ENCODE results near the gene OTULIN. TPM values are rescaled to one million over a fixed set of nuclear protein-coding genes. Genes with fewer than 3 reads are reported as not detected.

OTULIN gene
- total and polyA plus RNA-seq, 2 of the 13 experiments (the other 11 are each of a cell fraction or from before 2014, with no cell fraction given), result 7.0 to 34.8 TPM

GRCh38 chr5:14728459-14728938 is 64.0 kb downstream of the OTULIN start (continued):
- TF ChIP-seq THAP9 (CRISPR knock-in tag; IDR thresholded peaks at IDR 0.05; ENCODE audit: borderline replicate concordance) (peak; percentile 33; the same call in 1 of the 2 replicates), PCBP2 (optimal IDR thresholded peaks at IDR 0.05; ENCODE audit: low read depth, low read length, poor library complexity, severe bottlenecking) (no peak), CAMTA2 (CRISPR knock-in tag; IDR thresholded peaks at IDR 0.05; ENCODE audit: borderline replicate concordance) (no peak), RFX5 (IDR thresholded peaks at IDR 0.05; ENCODE audit: low read depth, low read length) (no peak), ZNF138 (CRISPR knock-in tag; IDR thresholded peaks at IDR 0.05; ENCODE audit: low read depth) (0 out of 2 replicates have a peak, but pooled peaks have one; percentile 33), TCF12 (IDR thresholded peaks at IDR 0.05) (no peak), TCF12 (CRISPR knock-in tag; IDR thresholded peaks at IDR 0.05) (no peak), ZNF124 (CRISPR knock-in tag; IDR thresholded peaks at IDR 0.05) (0 out of 2 replicates have a peak, but pooled peaks have one; percentile 34), ZNF253 (CRISPR knock-in tag; IDR thresholded peaks at IDR 0.05; ENCODE audit: borderline replicate concordance) (no peak), SNRNP70 (IDR thresholded peaks at IDR 0.05; ENCODE audit: low read depth, low read length) (no peak), NR2C2 (CRISPR knock-in tag; IDR thresholded peaks at IDR 0.05; ENCODE audit: borderline replicate concordance) (peak; percentile 74), PRPF4 (IDR thresholded peaks at IDR 0.05; ENCODE audit: low read depth, low read length, poor library complexity, severe bottlenecking) (no peak), KLF13 (CRISPR knock-in tag; IDR thresholded peaks at IDR 0.05) (no peak), REST (IDR thresholded peaks at IDR 0.05; ENCODE audit: borderline replicate concordance in 1 of 2, low read depth in 1 of 2, low read length in 2 of 2) (peak in 1 of 2 experiments; percentile 54; a peak in 1 of 4 replicates), MLLT10 (CRISPR knock-in tag; IDR thresholded peaks at IDR 0.05) (no peak), HMG20A (CRISPR knock-in tag; IDR thresholded peaks at IDR 0.05; ENCODE audit: borderline replicate concordance) (peak; percentile 82), ZNF572 (CRISPR knock-in tag; IDR thresholded peaks at IDR 0.05) (0 out of 2 replicates have a peak, but pooled peaks have one; percentile 22), PRDM4 (CRISPR knock-in tag; IDR thresholded peaks at IDR 0.05; ENCODE audit: borderline replicate concordance) (no peak), ZMAT5 (CRISPR knock-in tag; IDR thresholded peaks at IDR 0.05; ENCODE audit: borderline replicate concordance, low read depth) (no peak), FLYWCH1 (CRISPR knock-in tag; IDR thresholded peaks at IDR 0.05) (no peak), ZNF768 (CRISPR knock-in tag; IDR thresholded peaks at IDR 0.05) (no peak)

All from HepG2 (cell line).